GM15510 (cell line): ENCODE results near the gene ZNF414.

Experiments used
- POLR2A ChIP-seq: IDR thresholded peaks from 3 replicates; pipeline ENCODE4 v1.6.1; 2011; ENCODE audit warnings: borderline replicate concordance; ENCODE audit not compliant: insufficient read length; ENCODE audit errors: extremely low read depth

Gene ZNF414

DNA sequence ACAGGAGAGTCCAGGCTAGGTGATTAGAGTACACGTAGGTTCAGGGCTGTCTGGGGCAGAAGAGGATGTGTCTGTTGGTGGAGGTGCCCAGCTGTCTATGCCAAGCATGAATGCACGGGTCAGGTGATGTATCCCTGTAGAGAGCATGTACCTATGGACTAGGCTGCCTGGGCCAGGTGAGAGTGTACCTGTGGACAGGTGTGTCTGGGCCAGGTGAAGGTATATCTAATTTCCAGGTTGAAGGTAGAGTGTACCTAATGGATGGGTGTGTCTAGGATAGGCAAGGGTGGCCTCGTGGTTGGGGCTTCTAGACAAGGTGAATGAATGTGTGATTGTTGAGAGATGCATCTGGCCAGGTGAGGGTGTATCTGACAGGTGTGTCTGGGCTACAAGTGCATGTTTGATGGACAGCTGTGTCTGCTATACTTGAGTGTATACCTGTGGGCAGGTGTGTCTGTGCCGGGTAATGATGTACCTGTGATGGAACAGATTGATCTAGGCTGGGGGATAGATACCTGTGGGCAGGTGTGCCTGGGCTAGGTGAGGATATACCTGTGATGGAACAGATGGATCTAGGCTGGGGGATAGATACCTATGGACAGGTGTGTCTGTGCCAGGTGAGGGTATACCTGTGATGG is 15.5 kb upstream of the ZNF414 start:
- TF ChIP-seq POLR2A, result no peak

DNA sequence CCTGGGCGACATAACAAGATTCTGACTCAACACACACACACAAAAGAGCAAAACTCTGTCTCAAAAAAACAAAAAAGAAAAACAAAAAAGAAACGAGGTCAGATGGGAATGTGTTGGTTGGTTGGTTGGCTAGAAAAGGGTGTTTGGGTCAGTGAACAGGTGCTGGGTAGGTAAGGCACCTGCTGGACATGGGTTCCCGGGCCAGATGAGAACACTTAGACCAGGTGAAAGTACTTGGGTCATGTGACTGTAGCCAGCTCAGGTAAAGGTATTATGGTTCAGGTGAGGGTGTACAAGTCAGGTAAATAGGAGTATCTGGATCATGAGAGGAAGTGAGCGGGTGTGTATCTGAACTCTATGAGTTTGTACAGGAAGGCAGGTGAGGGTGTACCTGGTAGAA is 14.5 kb upstream of the ZNF414 start:
- TF ChIP-seq POLR2A, result no peak

DNA sequence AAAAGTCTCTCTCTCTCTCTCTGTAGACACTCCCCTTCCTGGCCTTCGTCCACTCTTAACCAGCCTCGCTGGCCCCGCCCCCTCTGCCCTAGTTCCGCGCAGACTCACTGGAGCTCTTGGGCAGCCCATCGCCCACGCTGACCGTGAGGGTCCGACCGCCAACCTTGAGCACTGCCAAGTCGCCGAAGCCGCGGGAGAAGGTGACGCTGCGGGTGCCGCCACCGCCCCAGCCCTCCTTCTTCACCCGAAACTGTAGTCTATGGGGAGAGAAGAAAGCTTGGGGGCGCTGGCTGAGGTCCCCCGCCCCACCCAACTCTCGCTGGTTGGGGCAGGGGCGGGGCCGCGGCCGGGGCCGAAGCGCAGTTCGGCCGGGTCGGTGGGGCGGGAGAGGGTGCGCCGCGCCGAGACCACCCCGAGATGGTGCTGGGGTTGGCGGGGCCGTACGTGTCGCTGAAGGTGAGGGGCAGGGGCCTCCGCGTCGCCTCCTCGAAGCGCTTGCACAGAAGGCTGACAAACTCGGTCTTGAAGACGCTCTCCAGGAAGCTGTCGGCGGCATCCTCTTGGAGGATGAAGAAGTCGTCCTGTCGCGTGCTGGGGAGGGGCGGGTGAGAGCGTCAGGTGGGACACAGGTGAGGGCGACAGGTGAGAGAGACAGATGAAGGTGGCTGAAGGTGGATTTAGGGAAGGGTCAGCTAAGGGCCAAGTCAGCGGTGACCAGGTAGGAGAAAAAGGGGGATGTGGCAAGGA is 12.6 kb upstream of the ZNF414 start:
- TF ChIP-seq POLR2A, result no peak

DNA sequence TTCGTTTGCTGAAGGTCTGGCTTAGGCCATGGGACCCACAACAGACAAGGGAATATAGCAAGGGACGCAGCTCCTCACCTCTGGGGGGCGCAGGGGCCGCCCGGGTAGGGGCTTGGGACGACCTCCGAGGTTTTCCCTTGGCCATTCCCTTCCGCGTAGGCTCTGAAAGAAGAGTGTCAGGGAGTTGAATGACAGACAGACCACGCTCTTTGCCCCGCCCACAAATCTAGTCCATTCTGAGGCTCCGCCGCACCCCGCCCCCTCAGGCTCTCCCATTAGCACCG is 11.4 kb upstream of the ZNF414 start:
- no peak for TF ChIP-seq POLR2A

DNA sequence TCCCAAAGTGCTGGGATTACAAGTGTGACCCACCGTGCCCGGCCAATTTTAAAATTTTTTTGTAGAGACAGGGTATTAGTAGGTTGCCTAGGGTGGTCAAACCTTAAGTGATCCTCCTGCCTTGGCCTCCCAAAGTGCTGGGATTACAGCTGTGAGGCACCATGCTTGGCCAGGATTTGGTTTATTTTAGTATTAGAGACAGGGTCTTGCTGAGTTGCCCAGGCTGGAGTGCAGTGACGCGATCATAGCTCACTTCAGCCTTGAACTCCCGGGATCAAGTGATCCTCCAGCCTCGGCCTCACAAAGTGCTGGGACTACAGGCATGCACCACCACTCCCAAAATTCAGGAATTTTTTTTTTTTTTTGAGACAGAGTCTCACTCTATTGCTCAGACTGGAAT is 5.4 kb upstream of the ZNF414 start:
- no peak for TF ChIP-seq POLR2A

DNA sequence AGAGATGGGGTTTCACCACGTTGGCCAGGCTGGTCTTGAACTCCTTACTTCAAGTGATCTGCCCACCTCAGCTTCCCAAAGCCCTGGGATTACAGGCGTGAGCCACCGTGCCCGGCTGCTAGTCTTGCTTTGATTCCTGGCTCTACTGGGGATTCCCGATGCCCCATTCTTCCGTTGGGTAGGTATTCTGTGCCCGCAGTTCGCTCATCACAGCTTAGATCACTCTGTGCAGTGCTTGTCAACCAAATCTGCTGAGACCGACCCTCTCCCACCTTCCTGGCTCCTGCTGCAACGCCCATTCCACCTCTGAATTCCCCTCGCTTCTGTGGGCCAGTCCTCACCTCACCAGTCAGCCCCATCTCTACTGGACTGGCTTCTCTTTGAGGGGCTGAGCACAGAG is 4.6 kb upstream of the ZNF414 start:
- TF ChIP-seq POLR2A, result no peak

DNA sequence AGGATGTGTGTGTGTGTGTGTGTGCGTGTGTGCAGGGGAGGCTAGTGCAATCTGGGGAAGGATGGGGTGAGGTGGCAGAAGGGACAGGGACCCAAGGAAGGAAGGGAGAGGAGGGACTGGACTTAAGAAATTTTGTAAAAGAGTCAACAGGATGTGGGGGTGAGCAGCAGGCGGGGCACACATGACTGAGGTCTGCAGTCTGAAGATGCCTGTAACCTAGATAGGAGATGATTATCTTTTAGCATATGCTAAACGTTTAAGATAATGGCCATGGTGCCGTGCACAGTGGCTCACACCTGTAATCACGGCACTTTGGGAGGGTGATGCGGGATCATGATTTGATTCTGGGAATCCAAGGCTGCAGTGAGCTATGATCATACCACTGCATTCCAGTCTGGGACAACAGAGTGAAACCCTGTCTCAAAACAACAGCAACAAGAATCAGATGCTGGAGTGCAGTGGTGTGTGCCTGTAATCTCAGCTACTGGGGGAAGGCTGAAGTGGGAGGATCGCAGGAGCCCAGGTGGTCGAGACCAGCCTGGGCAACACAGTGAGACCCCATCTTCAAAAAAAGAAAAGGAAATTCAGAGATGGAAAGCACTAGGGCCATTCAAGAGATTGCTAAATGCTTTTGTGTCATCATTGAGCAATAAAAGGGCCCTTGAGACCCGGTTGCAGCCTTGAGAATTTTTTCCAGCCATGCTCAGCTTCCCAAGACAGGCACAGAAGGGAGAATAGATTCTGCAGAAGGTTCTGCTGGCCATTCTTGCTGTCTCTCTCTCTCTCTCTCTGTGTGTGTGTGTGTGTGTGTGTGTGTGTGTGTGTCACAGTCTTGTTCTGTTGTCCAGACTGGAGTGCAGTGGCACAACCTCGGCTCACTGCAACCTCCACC is 3.8 kb upstream of the ZNF414 start:
- TF ChIP-seq POLR2A, result no peak

DNA sequence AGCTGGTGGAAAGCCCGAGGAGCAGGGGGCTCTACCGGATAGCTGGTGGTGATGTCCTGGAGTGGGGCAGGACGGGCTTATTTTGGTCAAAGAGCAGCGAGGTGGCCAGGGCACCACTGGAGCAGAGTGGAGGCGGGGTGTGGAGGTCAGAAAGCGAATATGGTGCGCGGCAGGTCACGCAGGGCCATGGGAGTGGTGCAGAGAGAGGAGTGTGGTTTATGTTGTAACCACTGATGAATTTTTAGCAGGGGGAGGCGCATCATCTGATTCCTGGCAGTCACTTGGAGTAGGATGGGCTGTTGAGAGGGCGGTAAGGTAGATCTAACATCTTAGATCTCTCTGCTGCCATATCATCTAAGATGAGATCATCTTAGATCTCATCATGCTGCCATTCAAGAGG is 1.4 kb upstream of the ZNF414 start:
- TF ChIP-seq POLR2A, result no peak

DNA sequence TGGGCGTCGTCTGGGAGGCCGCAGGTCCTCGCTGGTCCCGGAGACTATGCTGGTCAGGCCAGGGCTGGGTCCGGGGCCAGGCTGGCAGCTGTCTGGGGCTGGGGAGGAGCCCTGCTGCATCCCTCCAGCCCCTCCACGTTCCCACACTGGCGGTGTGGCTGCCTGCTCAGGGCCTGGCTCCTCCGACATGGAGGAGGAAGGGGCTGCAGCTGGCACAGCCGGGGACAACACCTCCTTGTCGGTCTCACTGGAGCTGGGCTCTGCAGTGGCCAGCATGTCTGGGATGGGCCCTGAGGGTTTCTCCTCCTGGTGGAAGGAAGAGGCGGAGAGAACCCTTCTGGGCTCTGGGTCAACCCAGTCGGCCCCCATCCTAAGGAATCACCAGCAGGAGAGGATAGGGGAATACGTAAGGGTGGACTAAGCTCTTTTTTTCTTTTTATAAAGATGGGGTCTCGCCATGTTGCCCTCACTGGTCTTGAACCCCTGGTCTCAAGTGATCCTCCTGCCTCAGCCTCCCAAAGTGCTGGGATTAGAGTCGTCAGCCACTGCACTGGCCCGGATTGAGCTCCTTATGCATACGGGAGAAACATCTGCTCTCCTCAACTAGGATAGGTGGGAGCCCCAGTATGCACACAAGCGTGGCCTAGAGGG is 806 bp downstream of the ZNF414 start:
- no peak for TF ChIP-seq POLR2A

DNA sequence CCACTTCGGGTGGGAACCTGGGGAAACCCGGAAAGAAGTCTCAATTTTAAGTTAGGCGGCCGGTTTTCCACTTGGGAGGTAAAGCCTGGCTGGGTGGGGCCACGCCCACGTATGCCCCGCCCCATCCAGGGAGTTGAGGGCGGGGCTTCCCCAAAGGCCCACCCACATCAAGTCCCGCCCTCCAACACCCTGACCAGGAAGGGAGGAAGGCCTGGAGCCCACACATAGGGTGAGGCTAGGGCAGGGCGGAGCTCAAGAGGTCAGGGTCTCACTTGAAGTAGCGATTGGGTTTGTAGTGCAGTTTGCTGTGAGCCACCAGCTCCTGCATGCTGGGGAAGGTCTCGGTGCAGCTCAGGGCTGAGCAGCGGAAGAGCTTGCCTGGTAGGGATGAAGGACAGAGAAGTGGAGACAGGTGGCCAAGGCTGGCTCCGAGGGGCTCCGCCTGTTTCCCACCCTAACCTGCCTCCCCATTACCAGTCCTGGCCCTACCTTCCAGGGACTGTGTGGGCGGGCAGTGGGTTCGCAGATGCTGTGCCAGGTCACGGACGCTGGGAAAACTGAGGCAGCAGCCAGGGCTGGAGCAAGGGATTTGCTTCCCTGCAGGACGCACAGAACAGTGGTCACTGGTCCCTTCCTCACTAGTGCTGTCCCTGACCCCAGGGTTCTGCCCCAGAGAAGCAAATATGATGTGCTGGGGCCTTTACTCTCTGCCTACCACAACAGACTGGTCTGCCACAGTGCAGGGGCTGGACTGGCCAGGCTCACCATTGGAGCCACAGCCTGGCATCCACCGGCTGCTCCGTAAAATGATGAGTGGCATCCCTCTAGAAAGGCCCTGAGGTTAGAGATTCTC is 1.6 kb downstream of the ZNF414 start:
- TF ChIP-seq POLR2A, result no peak

DNA sequence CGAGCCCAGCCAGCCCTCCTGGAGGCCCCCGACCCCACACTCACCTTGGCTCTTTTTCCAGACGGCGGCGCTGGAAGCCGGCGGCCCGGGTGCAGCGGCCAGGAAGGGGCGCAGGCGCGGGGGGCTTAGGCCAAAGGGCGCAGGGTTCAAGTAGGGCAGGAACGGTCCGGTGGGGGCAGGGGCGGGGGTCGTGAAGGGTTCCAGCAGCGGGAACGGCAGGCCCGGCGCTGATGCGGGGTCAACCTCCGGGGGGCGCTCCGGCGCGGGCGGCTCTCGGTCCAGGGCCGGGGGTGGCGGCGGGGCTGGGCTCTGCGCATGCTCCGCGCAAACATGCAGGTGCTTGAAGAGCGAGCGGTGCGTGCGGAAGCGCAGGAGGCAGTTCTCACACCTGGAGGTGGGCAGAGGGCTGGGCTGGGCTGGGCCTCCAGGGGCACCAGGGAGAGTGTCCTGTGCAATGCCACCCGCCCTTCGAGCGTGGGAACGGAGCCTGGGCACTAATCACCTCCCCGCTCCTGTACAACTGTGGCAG is 2.3 kb downstream of the ZNF414 start:
- TF ChIP-seq POLR2A, result no peak

DNA sequence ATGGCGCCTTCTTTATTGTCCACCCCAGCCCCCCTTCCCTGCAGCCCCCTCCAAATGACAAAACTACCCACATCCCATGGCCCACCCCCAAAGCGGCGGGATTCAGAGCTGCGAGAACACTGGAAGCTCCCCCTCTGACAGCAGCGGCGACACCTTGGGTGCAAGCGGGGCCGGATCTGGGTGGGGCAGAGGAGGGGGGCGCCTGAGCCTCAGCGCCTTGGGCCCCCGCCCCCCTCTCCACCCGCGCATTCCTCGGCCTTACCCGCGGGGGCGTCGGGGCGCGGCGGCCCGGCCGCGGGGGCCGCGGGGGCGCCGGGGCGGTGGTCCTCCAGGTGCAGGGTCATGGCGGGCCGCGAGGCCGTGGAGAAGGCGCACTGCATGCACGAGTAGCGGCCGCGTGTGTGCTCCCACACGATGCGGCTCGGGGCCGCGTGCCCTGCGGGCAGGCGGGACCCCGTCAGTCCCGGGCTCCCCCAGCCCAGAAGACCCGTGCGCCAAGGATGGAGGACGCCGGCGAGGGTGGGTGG is 3.3 kb downstream of the ZNF414 start:
- no peak for TF ChIP-seq POLR2A

DNA sequence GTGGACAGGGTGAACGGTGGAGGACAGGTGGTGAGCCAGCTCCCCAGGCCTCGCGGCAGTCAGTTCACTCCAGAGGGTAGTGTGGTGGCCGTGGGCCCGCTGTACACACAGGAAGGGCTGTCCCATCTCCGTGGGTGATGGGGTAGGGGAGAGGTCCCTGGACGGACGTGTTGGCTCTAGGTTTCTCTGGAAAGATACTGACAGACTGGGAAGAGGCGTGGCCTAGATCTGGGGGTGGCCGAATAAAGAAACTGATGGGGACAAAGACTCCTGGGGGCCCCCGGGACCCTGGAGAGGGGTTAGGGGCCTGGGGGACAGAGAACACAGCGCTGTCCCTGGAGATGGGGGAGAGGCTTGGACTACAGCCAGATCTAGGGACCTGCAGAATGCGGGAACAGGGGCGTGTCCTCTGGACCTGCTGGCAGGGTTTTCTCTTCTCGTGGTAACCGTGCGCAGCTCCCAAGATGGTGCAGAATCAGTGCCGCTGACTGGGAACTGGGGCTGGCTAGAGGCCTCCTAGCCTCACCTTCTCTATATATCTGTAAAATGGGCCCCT is 7.5 kb downstream of the ZNF414 start:
- no peak for TF ChIP-seq POLR2A
